ENCODE data around the gene PRR18.

The PRR18 gene

DNA sequence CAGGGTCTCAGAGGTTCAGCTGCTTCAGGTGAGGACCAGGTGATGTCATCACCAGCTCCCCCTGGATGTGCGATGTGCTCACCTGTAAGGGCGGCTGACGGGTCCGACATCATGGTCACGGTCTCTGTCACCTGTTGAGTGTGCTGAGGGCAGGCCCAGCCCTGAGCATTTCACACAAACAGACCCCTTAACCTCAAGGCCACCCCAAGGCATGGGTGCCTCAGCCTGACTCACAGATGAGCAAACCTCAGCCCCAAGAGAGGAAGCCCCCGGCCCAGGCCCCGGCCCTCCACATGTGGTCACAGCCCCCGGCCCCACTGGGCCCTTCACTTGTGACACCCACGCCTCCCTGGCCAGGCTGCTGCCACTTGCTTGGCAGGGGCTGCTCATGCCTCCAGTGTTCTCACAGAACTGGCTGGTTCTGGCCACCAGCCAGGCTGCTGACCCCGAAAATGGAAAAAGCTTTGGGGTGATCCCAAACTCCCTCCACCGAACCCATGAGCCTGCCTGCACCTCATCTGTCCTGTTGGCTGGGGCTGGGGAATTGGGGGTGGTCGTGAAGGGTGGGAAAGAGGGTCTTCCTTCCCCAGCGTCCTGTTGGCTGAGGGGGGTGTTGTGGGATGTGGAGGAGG, 33.3 kb downstream of the PRR18 start:
- DNase-seq, result no peak

DNA sequence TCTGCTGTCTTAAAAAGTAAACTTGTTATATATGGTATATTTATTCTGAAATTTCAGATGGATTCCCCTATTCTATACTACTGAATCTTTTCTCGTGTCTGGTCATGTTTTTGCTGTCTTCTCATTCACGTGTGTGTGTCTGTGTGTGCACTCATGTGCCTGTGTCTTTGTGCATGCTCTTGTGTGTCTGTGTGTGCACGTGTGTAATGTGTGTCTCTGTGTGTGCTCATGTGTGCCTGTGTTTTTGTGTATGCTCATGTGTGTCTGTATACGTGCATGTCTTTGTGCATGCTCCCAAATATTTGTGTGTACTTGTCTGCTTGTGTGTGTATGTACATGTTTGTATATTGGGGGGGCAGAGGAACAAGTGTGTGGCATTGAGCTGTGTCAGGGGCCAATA, 34.0 kb downstream of the PRR18 start:
- DNase-seq, result no peak

DNA sequence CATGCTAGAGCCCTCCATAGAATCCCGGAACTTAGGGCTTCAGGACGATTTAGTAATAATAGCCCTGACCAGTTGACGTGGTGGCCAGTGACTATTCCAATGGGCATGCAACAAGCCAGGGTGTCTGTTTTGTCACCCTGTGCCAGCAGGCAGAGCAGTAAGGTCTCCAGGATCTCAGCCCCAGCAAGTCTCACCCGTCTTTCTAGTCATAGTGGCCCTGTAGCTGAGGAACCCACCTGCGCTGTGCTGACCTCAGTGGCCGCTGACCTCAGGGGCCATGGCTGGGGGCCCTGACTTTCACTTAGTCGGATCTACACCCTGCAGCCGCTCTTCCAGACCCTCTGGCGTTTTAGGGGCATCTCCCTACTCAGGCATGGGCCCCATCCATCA, 36.8 kb downstream of the PRR18 start:
- DNase-seq, result no peak

GRCh38 chr6:166270706-166271375, 37.4 kb downstream of the PRR18 start:
- no peak for DNase-seq

- no peak for DNase-seq
Observed at GRCh38 chr6:166269301-166270039, 38.7 kb downstream of the PRR18 start.

DNA sequence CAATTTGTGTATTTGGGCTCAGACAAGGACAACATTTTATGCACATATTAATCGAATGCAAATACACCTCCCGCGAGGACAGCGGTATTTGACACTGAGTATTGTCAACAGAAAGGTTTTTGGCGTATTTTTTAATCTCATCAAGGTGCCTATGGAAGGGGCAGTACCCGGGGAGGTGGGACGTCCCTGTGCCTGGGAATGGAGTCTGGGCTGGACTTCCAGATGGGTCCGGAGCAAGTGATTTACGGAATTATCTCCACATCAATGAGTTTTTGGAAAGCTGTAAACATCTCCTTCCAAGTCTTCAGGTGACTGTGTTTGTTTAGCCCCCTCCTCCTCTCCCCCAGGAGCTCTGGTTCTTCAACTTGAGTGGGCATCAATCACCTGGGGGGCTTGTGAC, 39.8 kb downstream of the PRR18 start:
- no peak for DNase-seq

GRCh38 chr6:166267526-166267925, 40.7 kb downstream of the PRR18 start:
- DNase-seq, result no peak

GRCh38 chr6:166266336-166266735, 41.9 kb downstream of the PRR18 start:
- DNase-seq, result no peak

DNA sequence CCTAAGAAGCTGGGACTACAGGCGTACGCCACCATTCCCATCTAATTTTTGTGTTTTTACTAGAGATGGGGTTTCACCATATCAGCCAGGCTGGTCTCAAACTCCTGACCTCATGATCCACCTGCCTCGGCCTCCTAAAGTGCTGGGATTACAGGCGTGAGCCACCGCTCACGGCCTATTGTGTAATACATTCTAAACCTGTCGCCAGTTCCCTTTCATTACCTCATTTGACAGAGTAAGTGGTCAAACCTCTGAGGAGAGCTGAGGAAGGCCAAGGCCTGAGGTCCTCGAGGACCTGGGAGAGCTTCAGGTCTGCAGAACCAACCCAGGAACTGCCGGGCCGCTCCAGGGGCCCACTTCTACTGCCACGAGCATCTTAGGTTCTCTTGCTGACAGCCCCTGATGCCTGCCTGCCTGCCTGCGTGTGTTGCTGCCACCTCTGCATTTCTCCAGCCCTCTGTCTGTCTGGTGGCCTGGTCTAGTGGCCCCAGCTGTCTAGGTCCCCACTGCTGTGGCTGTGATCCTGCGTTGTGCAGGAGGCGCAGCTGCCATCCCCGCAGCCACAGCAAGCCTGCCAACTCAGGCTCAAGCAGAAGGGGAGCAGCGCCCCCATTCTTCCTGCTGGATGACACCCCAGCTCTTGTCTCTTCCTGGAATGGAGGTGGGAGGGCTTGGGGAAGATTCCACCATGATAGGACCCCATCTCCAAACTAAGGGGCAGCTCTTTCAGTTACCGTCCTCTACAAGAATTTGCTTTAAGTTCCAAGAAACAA, 45.3 kb downstream of the PRR18 start:
- no peak for DNase-seq

- DNase-seq, result no peak
Observed at GRCh38 chr6:166259296-166259977, 48.8 kb downstream of the PRR18 start.

DNA sequence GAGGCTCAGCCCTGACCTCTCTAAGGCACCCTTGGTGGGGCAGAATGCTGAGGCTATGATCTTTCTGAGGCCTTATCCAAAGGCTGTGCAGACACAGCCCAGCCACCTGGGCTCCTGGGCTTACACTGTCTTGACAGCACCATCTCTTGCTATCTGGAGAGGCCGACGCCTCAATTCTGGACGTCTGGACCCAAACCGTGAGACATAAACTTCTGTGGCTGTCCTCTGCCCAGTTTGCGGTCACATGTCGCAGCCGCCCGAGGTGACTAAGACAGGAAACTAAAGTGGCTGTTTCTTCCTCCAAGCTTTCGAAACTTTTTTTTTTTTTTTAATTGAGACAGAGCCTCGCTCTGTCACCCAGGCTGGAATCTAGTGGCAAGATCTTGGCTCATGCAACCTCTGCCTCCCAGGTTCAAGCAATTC, 49.3 kb downstream of the PRR18 start:
- no peak for DNase-seq

GRCh38 chr6:166257911-166258318, 50.3 kb downstream of the PRR18 start:
- DNase-seq, result no peak
